Measurements from ENCODE around the gene NEURL1.

NEURL1 gene

DNA sequence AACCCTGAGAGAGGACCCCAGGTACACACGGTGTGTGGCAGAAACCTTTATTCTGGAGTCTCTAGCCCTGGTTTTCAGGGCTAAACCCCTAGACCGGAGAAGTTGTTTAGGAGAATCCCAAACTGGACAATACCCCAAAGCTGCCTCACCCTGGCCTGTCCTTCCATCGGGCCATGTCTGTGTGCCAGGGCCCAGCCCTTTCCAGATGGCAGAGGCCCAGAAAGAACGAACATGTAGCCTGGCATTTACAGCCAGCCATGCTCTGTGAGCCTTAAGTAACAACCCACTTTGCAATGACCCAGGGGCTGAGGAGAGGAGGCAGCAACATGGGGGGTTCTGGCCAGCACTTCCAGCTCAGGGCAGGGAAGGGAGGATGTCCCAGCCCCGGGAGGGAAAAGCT, 142.1 kb downstream of the NEURL1 start:
- no peak for DNase-seq

DNA sequence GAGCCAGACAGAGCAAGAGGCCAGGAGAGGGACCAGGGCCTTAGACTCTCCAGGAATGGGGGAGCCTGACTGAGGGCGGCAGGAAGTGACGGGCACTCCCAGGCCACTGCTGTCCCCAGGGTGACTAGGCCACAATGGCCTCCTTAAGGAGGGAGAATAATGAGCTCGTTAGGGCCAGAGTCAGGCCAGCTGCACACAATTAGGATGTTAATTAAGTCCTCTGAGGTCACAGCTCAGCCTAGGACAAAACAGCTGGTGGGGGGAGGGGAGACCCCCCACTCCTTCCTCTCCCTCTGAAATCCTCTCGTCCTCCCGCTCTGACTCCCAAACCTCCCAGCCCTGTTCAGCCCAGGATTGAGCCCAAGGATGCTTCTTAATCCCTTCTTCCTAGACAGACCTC, 143.0 kb downstream of the NEURL1 start:
- no peak for DNase-seq

DNA sequence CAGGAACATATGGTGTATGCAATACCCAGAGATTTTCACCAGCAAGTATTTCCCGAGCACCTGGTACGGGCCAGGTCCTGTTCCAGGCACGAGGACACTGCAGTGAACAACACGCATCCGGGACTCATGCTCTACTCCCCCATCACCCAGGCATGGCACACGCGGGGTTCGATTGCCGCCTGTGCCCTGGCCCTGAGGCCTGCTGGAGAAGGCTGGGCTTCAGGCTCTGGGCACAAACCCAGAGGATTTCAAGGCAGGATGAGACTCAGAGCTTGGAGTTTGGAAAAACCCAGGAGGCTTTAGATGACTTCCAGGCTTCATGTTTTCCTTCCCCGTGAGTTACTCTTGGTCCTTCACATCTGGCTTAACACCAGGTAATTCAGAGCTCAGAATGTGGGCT, 143.5 kb downstream of the NEURL1 start:
- no peak for DNase-seq

DNA sequence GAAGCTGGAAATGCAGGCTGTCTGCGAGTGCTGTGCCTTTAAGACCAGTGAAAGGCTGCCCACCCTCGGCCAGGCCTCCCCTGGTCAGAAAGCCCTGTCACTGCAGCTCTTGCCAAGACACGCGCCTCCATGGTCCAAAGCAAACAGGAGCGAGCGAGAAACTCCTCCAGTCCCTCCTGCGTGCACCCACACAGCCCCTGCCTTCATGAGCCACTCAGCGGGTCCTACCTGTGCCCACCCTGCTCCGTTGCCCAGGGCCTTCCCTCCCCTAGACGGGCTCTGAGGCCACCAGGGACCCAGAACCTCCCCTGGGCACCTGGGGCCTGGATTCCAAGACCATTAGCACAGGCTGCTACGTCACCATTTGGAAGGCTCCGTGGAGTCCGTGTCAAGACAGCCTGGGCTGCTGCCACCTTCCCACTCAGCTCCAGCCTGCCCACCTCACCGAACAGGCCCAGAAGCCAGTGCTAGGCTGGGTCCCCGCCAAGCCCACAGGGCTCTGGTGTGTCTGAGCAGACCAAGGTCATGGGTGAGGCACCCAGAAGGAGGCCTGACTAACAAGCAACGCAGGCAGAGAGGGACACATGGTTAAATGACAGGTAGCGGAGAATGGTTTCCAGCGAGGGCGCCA, 144.5 kb downstream of the NEURL1 start:
- no peak for DNase-seq

DNA sequence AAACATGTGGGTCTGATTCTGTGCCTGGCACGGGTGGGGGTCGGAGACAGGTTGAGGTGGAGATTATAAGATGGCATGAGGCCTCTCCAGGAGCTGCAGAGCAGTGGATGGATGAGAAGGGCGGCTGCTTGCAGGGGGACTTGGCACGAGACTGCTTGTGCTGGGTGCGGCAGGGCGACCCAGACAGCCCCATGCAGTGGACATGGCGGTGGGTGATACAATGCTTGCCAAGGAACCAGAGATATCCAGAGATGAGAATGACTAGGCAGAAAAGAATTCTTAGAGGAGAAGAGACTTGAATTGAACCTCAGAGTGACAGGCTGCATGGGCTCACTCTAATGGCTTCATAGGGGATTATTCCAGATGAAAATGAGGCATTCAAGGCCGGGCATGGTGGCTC, 145.4 kb downstream of the NEURL1 start:
- no peak for DNase-seq

DNA sequence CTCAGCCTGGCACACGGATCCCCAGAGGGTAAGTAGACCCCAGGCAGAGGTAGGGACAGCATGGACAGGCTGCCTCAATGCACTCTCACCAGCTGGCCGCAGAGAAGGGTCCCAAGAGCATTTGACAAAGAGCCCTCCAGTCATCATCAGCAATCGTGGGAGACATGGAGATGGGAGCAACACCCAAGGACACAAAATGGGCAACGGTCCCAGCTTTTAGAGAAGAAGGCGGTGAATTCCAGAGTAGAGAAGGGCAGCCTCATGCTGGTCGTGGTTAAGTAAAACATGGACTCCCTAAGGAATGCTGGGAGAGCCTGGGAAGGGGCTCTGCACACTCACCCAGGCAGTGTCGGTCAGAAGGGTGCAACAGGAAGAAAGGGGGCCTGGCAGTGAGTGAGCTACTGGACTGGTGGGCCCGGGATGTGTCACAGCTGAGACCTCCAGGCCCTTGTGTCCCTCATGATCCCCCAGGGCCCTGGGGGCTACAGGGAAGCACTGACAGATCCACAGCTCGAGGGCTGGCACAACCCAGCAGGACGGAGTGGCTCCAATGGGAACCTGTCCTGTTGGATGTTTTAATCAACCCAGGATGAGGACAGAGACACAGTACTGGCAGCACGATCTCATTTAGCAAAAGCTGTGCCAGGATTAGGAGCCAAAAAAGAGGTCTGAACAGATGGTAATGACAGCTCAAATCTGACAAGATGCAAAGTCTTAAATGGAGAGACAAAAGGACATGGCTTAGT, 147.1 kb downstream of the NEURL1 start:
- no peak for DNase-seq

DNA sequence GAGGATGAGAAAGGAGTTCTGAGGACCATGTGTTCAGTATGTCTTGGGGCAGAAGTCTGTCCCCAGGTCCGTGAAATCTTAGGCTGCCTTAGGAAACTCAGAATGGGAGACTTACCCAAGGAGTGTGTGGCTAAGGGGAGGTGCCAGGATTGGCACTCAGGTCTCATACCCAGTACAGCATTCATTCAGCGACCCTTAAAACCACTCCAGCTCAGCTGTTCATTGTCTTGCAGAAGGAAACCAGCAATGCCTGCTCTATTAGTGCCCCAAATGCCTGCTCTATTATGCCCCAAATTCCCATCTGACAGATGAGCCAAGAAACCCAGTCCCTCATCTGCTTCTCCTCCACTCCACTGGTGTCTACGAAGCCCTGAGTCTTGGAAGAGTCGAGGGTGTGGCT, 147.8 kb downstream of the NEURL1 start:
- no peak for DNase-seq
